Measurements from ENCODE around the gene PARD3. TPM values are rescaled to one million over a fixed set of nuclear protein-coding genes. Genes with fewer than 3 reads are reported as not detected.
A peak's percentile ranks its signal among the peaks of the same experiment; 100 is the strongest.

PARD3 gene
- polyA plus RNA-seq, 6 donors from 2014 or later: 0.05 to 0.36 (median 0.16) TPM; not detected in 3

DNA sequence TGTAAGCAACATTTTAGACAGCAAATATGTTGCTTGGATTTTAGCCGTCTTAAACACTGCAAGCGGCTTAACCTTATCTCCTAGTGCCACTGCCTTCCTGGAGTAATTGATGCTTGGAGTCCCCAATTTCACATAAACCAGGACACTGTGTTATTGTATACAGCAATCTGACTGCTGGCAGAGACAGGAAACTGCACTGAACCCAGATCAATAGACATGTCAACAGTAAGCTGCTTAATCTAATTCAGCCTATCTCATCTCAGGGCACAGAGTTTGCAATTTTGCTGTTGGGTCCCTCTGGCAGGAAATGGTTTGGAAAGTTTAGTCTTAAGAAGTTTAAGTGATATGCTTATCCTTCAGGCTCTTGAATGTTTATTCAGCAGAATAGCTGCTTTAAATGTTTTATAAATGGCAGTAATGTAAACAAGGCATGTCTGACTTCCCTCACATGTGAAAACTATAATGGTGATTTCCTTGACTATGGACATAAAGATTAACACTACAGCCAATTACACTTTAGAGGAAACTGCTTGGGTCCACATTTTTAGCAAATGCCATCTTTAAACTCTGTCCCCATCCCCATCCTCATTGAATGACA, 598.6 kb downstream of the PARD3 start:
- no peaks in the 10 kb centered on the region for H3K36me3 Mint-ChIP-seq
- ATAC-seq (ENCODE audit: low read depth in 2 of 2): no peak

DNA sequence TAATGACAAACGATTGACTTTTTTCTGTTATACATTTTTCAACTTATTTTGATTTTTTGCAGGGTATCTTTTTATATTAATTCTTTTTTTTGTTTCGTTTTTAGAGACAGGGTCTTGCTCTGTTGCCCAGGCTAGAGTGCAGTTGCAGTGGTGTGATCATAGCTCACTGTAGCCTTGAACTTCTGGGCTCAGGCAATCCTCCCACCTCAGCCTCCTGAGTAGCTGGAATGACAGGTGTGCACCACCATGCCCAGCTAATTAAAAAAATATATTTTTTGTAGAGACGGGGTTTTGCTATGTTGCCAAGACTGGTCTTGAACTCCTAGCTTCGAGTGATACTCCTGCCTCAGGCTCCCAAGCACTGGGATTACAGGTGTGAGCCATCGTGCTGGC, 601.3 kb downstream of the PARD3 start:
- H3K4me3 Mint-ChIP-seq: no peak overlapping the region
- H3K36me3 Mint-ChIP-seq: no peaks in the 10 kb centered on the region
- H3K27me3 Mint-ChIP-seq: no peaks in the 10 kb centered on the region
- H3K4me1 Mint-ChIP-seq: peaks cover 0 to 3% (median 0%) of the 10 kb centered on the region in 3 donors
- DNase-seq (no peak), ATAC-seq (ENCODE audit: low read depth in 2 of 2) (no peak)
- no peaks in the 10 kb centered on the region for H3K9me3 Mint-ChIP-seq
- no peak overlapping the region for H3K27ac Mint-ChIP-seq

More for the DNA sequence above, 598.6 kb downstream of the PARD3 start:
- no peaks in the 10 kb centered on the region for H3K9me3 Mint-ChIP-seq
- H3K4me1 Mint-ChIP-seq: no peaks in the 10 kb centered on the region
- DNase-seq: no peak
- H3K27me3 Mint-ChIP-seq: no peaks in the 10 kb centered on the region
- no peak overlapping the region for H3K4me3 Mint-ChIP-seq
- H3K27ac Mint-ChIP-seq: no peak overlapping the region

DNA sequence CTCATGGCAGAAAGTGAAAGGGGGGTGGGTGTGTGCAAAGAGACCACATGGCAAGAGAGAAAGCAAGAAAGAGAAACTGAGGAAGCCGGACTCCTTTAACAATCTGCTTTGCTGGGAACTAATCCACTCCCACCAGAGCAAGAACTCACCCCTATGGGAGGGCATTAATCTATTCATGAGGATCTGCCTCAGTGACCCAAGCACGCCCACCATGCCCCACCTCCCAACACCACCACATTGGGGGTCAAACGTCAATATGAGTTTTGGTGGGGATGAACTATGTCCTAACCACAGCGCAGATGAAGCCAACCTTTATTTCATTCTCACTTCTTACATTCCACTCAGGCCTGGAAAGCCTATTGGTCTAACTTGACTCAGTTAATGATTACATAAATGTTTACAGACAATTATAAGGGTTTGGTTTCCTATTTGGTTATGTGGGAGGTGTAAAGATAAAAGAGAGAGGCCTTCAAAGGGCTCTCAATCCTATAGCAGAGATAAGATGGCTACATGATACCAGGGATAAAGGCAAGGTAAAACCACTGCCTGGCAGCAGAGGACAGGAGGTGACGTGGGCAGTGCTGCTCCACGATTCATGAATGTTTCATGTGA, 601.8 kb downstream of the PARD3 start:
- Mint-ChIP-seq H3K27me3 (no peaks in the 10 kb centered on the region), H3K4me1 (peaks cover 0 to 3% (median 0%) of the 10 kb centered on the region in 3 donors), H3K9me3 (no peaks in the 10 kb centered on the region), H3K27ac (no peak overlapping the region), H3K4me3 (no peak overlapping the region), H3K36me3 (no peaks in the 10 kb centered on the region)
- no peak for DNase-seq
- ATAC-seq (ENCODE audit: low read depth in 2 of 2): no peak

DNA sequence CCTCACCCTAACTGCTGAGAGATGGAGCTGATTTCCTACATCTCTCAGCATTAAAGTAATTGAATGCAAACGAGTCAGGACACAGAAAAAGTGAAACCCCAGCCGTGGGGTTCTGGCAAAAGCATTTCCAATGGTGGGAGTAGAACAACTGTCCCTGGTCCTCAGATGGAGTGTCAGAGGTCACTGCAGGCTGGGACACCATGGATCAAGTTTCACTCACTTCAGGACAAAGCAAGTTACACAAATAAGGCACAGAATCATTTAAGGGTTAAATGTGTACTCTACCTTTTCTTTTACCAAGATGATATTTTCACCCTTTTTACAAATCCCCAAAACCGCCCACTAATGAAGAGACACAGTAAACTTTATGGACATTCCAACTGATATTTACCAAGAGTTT, 607.8 kb downstream of the PARD3 start:
- peaks cover 0 to 5% (median 0%) of the 10 kb centered on the region in 3 donors for H3K27me3 Mint-ChIP-seq
- peaks cover 0 to 15% (median 6%) of the 10 kb centered on the region in 3 donors for H3K4me1 Mint-ChIP-seq
- no peaks in the 10 kb centered on the region for H3K36me3 Mint-ChIP-seq
- no peak overlapping the region for H3K4me3 Mint-ChIP-seq
- peaks cover 0 to 4% (median 0%) of the 10 kb centered on the region in 7 donors for H3K9me3 Mint-ChIP-seq
- DNase-seq (no peak), ATAC-seq (ENCODE audit: low read depth in 2 of 2) (no peak)
- no peak overlapping the region for H3K27ac Mint-ChIP-seq

DNA sequence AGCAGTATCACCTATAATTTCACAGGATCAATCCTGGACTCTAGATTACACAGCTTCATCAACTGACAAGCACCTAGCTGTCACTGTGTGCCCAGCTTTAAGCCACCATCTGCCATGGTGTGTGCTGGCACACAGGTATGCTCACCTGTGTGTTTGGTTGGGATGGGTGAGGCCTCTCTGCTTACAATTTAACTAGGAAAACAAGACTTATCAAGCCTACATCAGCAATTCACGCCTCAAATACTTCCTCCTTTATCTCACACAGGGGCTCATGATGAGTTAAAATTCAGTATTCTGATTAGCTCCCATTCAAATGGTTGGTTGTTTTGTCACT, 608.2 kb downstream of the PARD3 start:
- H3K36me3 Mint-ChIP-seq: no peaks in the 10 kb centered on the region
- H3K9me3 Mint-ChIP-seq: peaks cover 0 to 4% (median 0%) of the 10 kb centered on the region in 7 donors
- ATAC-seq (ENCODE audit: low read depth in 2 of 2) (no peak), DNase-seq (no peak)
- peaks cover 0 to 15% (median 6%) of the 10 kb centered on the region in 3 donors for H3K4me1 Mint-ChIP-seq
- peaks cover 0 to 5% (median 0%) of the 10 kb centered on the region in 3 donors for H3K27me3 Mint-ChIP-seq
- H3K27ac Mint-ChIP-seq: no peak overlapping the region
- H3K4me3 Mint-ChIP-seq: no peak overlapping the region

DNA sequence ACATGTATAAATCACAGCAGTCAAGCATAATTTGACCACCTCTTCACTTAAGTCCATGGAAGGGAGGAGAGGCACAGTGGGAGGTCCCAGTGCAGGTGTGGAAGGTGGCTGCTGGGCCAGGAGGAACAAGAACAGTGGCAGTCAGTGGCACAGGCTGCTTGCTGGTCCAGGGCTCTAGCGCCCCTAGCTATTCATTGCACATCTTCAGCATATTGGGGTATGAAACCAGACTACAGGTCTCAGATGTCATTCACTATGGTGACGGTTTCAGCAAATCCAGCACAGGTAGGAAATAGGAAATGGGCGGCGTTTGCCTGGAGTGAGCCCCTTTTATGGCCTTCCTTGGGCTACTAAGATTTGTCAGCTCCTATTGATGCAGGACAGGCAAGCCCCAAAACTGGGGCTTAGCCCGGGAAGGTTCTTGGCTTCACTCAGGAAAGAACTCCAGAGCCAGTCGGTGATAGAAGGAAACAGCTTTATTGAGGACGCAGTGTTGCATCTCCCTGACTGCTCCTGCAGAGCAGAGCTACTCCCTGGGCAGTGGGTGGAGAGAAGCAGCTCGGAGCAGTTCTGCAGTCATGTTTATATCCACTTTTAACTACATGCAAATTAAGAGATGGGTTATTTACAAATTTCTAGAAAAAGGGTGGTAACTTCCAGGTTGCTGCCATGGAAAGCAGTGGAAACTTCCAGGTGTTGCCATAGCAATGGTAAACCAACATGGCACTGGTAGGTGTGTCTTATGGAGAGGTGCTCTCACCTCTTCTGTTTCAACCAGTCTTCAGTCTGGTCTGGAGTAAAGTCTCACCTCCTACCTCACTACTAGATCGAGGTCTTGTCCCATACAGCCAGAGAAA, 608.8 kb downstream of the PARD3 start:
- Mint-ChIP-seq H3K27ac (peak overlapping the region in 1 of 6 donors; percentile 92), H3K4me1 (peaks cover 0 to 15% (median 6%) of the 10 kb centered on the region in 3 donors), H3K27me3 (peaks cover 0 to 5% (median 0%) of the 10 kb centered on the region in 3 donors), H3K36me3 (no peaks in the 10 kb centered on the region), H3K4me3 (peak overlapping the region in 1 of 8 donors; percentile 38), H3K9me3 (peaks cover 0 to 4% (median 0%) of the 10 kb centered on the region in 7 donors)
- DNase-seq (no peak), ATAC-seq (ENCODE audit: low read depth in 2 of 2) (no peak)

DNA sequence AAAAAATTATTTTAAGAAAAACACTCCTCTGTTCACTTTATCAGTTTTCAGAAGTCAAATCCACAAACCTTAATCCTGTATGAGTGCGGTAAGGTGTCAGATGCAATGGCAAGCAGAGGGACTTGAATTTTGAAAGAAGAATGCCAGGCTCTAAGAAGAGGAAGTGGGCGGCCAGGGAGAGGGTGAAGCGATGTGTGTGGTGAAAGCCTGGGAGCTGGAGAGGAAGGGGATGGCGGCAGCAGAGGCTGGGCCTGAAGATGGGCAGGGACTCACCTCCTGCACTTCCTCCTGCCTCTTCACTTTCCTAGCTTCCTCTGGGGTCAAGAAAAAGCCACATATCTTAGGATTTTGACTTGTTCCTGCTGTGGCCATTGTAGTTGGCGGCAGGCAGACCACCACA, 609.6 kb downstream of the PARD3 start:
- H3K27me3 Mint-ChIP-seq: peaks cover 0 to 5% (median 0%) of the 10 kb centered on the region in 3 donors
- no peak overlapping the region for H3K27ac Mint-ChIP-seq
- DNase-seq: no peak
- ATAC-seq (ENCODE audit: low read depth in 2 of 2): no peak
- no peak overlapping the region for H3K4me3 Mint-ChIP-seq
- H3K4me1 Mint-ChIP-seq: peaks cover 0 to 12% (median 6%) of the 10 kb centered on the region in 3 donors
- H3K9me3 Mint-ChIP-seq: peaks cover 0 to 4% (median 0%) of the 10 kb centered on the region in 7 donors
- no peaks in the 10 kb centered on the region for H3K36me3 Mint-ChIP-seq

DNA sequence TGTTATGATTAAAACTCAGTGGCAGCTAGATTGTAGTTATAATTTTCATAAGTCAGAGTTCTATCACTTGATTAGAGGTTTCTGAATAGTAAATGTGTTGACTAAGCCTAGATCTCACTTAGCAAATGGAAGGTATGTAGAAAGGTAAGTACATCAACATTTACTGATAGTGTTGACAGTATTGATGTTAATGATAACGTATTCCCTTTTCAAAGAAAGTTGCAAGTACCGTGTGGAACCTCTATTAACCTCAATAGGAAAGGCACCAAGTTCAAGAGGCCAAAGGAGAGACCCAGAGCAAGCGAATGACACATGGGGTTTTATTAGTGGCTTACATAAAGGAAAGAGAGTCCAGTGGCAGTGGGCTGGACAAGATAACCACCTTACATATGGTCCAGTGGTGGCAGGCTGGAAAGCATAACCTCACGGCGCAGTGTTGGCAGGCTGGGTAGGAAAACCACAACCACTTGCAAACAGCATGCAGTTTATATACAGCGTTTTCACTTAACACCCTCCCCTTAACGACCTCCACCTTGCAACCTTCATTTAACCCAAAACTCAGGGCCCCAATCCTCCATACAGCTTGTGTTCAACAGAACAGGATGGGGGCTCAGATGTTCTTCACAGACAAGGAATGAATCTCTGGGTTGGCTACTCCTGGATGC, 611.0 kb downstream of the PARD3 start:
- ATAC-seq (ENCODE audit: low read depth in 2 of 2): no peak
- Mint-ChIP-seq H3K4me1 (peaks cover 0 to 12% (median 6%) of the 10 kb centered on the region in 3 donors), H3K4me3 (no peak overlapping the region), H3K9me3 (peaks cover 0 to 4% (median 0%) of the 10 kb centered on the region in 7 donors), H3K27ac (no peak overlapping the region), H3K36me3 (no peaks in the 10 kb centered on the region), H3K27me3 (peaks cover 0 to 5% (median 0%) of the 10 kb centered on the region in 3 donors)
- no peak for DNase-seq

DNA sequence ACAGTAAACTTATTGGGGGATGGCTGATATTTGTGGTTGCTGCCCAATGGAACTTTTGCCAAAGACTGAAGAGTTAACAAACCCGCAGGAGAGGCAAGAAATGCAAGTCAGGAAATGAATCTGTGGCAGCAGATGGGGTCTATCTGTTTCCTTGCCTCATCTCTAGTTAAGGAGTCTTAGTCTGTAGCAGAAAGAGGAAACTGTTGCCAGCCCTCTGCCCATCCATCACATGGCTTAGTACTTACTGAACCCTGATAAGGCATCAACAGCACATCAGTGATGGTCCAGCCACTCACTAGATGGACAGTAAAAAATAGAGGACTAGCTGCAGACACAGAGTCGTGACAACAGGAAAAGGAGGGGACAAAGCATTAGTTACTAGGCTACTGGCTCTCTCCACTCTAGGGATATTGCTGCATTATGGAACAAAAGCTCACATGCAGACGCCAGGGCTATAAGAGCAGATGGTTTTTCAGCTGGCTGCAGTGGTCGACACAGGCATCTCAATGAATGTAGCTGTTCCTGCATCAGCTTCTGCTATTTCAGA, 614.7 kb downstream of the PARD3 start:
- Mint-ChIP-seq H3K4me1 (peaks cover 0 to 2% (median 0%) of the 10 kb centered on the region in 3 donors), H3K27ac (no peak overlapping the region), H3K4me3 (no peak overlapping the region), H3K27me3 (no peaks in the 10 kb centered on the region), H3K9me3 (peaks cover 0 to 3% (median 0%) of the 10 kb centered on the region in 7 donors), H3K36me3 (no peaks in the 10 kb centered on the region)
- no peak for ATAC-seq (ENCODE audit: low read depth in 2 of 2)
- DNase-seq: no peak

DNA sequence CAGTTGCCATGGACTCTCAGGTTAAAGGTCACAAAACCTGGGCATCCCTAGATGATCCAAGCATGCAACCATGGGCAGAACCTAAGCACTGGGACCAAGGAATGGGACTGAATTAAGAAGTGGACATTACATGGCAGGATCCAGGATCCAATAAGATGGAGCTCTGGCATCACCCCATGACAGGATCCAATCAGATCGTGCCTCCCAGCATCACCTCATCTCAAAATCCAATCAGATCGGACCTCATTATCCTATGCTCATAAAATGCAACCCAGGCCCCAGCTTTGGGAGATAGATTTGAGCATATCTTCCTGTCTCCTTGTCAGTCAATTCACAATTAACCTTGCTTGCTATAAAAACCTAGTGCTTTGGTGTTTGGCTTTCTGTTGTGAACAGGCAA, 616.1 kb downstream of the PARD3 start:
- no peaks in the 10 kb centered on the region for H3K36me3 Mint-ChIP-seq
- DNase-seq (no peak), ATAC-seq (ENCODE audit: low read depth in 2 of 2) (no peak)
- no peaks in the 10 kb centered on the region for H3K9me3 Mint-ChIP-seq
- no peak overlapping the region for H3K27ac Mint-ChIP-seq
- H3K4me3 Mint-ChIP-seq: no peak overlapping the region
- H3K4me1 Mint-ChIP-seq: no peaks in the 10 kb centered on the region
- no peaks in the 10 kb centered on the region for H3K27me3 Mint-ChIP-seq

DNA sequence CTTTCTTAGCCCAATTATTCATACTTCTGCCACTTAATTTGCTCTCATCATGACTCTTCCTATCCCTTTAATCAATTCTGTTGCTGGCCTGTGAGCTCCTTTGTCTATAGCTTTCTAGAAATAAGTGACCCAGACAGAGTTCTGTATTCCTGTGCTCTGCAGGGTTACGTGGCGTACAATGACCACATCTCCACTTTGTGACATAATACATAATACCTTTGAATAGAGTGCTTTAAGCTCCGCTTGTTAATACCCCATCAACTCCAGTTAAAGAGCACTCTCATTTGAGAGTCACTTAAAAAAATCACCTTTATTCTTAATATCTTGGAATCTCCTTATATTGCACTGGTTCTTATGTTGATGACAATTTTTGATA, 619.0 kb downstream of the PARD3 start:
- H3K4me3 Mint-ChIP-seq: no peak overlapping the region
- DNase-seq (no peak), ATAC-seq (ENCODE audit: low read depth in 2 of 2) (no peak)
- H3K27me3 Mint-ChIP-seq: no peaks in the 10 kb centered on the region
- H3K36me3 Mint-ChIP-seq: no peaks in the 10 kb centered on the region
- H3K27ac Mint-ChIP-seq: no peak overlapping the region
- no peaks in the 10 kb centered on the region for H3K9me3 Mint-ChIP-seq
- no peaks in the 10 kb centered on the region for H3K4me1 Mint-ChIP-seq

DNA sequence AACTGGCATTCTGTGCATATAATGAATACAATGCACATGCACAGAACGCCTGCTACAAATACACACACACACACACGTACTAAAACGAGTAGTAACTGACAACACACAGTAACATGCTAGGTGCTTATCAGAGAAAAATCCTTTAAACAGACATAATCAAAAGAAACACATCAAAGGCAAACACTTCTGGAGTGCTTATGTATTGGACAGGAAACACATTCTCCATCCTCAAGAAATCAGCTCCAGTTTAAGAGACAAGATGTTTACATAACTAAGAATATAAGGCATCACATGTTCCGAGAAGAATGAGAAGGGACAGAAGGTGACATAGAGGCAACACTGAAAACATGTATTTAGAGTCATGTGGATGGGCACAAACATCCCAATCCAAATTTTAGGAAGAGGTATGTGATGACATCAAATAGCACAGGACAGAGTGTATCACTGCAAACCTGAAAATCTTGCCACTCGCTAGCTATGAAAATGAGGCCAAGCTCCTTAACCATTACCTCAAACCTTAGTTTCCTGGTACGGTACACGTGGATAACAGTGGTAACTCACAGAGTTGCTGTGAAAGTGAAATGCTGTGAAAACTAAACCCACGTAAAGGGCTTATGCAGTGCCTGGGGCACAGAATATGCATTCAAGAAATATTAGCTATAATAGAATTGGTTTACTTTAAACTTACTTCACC, 619.6 kb downstream of the PARD3 start:
- H3K9me3 Mint-ChIP-seq: no peaks in the 10 kb centered on the region
- no peaks in the 10 kb centered on the region for H3K27me3 Mint-ChIP-seq
- no peaks in the 10 kb centered on the region for H3K4me1 Mint-ChIP-seq
- no peak overlapping the region for H3K4me3 Mint-ChIP-seq
- no peaks in the 10 kb centered on the region for H3K36me3 Mint-ChIP-seq
- ATAC-seq (ENCODE audit: low read depth in 2 of 2): no peak
- DNase-seq: no peak
- H3K27ac Mint-ChIP-seq: no peak overlapping the region

All from naive B cell (primary cell).